HepG2 (cell line): ENCODE results near the gene GATAD2B. TPM values are rescaled to one million over a fixed set of nuclear protein-coding genes. Genes with fewer than 3 reads are reported as not detected.
A peak's percentile ranks its signal among the peaks of the same experiment; 100 is the strongest.

Experiments
- ARID3A ChIP-seq: IDR thresholded peaks from 2 replicates; pipeline ENCODE4 v1.6.1; 2012; ENCODE audit warnings: low read depth, low read length, improper control_type of control experiment
- KMT2A ChIP-seq: sonication (generic); formaldehyde crosslinking; IDR thresholded peaks from 2 replicates; pipeline ENCODE4 v1.4.0; 2020; ENCODE audit warnings: missing genetic modification reagents
- MTF2 ChIP-seq: sonication (generic); formaldehyde crosslinking; IDR thresholded peaks from 2 replicates; pipeline ENCODE4 v1.5.0; 2020; ENCODE audit warnings: missing genetic modification reagents, borderline replicate concordance
- NFKB2 ChIP-seq: sonication (generic); formaldehyde crosslinking; IDR thresholded peaks from 2 replicates; pipeline ENCODE4 v1.4.0; 2020; ENCODE audit warnings: missing genetic modification reagents, borderline replicate concordance
- NKX3-1 ChIP-seq: sonication (generic); formaldehyde crosslinking; IDR thresholded peaks from 2 replicates; pipeline ENCODE4 v1.5.0; 2020; ENCODE audit warnings: missing genetic modification reagents
- RAD51 ChIP-seq: fragments of 450-650 bp; IDR thresholded peaks from 2 replicates; pipeline ENCODE4 v1.6.1; 2016; ENCODE audit warnings: borderline replicate concordance
- SP5 ChIP-seq: IDR thresholded peaks from 2 replicates; pipeline ENCODE4 v1.6.1; 2016; ENCODE audit warnings: low read depth, borderline replicate concordance
- TGIF2 ChIP-seq: IDR thresholded peaks from 2 replicates; pipeline ENCODE4 v1.6.1; 2016; ENCODE audit warnings: control low read depth, missing compliant biosample characterization
- WIZ ChIP-seq: sonication (generic); formaldehyde crosslinking; IDR thresholded peaks from 2 replicates; pipeline ENCODE4 v1.5.1; 2020; ENCODE audit warnings: mild to moderate bottlenecking, missing genetic modification reagents
- ZMYM2 ChIP-seq: sonication (generic); formaldehyde crosslinking; IDR thresholded peaks from 2 replicates; pipeline ENCODE4 v1.8.0; 2022; ENCODE audit warnings: mild to moderate bottlenecking, missing genetic modification reagents
- ZNF468 ChIP-seq: sonication (generic); formaldehyde crosslinking; IDR thresholded peaks from 2 replicates; pipeline ENCODE4 v1.8.0; 2022; ENCODE audit warnings: mild to moderate bottlenecking, moderate library complexity, missing genetic modification reagents
- ZNF616 ChIP-seq: sonication (generic); formaldehyde crosslinking; IDR thresholded peaks from 2 replicates; pipeline ENCODE4 v1.5.0; 2020; ENCODE audit warnings: low read depth, mild to moderate bottlenecking, missing genetic modification reagents
- ZNF629 ChIP-seq: sonication (generic); formaldehyde crosslinking; conservative IDR thresholded peaks from 2 replicates; pipeline ENCODE4 v1.5.0; 2020; ENCODE audit warnings: missing genetic modification reagents
- ZNF672 ChIP-seq: sonication (generic); formaldehyde crosslinking; IDR thresholded peaks from 2 replicates; pipeline ENCODE4 v1.8.1; 2022; ENCODE audit warnings: missing genetic modification reagents
- ZSCAN30 ChIP-seq: sonication (generic); formaldehyde crosslinking; IDR thresholded peaks from 2 replicates; pipeline ENCODE4 v1.5.0; 2020; ENCODE audit warnings: mild to moderate bottlenecking, missing genetic modification reagents
- polyA plus RNA-seq, 8 experiments: library from polyadenylated mRNA; depleted of rRNA in 3 of 8; stranded (reverse) in 7 of 8; unstranded in 1 of 8; fragments of >200 nt; fragmentation: Illumina TruSeq in 4 of 8; extraction: Trizol in 4 of 8; gene quantifications; 2 replicates each; pipeline versions ENCODE4 v1.2.1 to v1.2.3, GENCODE V29; 2011 to 2016; ENCODE audit warnings: low read depth in 4 of 8, missing spikeins in 1 of 8, mixed read lengths in 1 of 8; ENCODE audit not compliant: insufficient read depth in 1 of 8
- total RNA-seq, 5 experiments: library from RNA; depleted of rRNA; stranded (reverse); fragments of >200 nt; fragmentation: Illumina TruSeq; extraction: Trizol; gene quantifications; 2 replicates each; pipeline ENCODE4 v1.2.3, GENCODE V29; 2016; ENCODE audit warnings: low read depth in 1 of 5
- TF ChIP-seq, protein P1 (sequence below): sonication (generic); formaldehyde crosslinking; IDR thresholded peaks from 2 replicates; pipeline ENCODE4 v1.4.0; 2020; ENCODE audit warnings: low read depth, mild to moderate bottlenecking, missing genetic modification reagents
- TF ChIP-seq, protein P2 (sequence below): sonication (generic); formaldehyde crosslinking; IDR thresholded peaks from 2 replicates; pipeline ENCODE4 v1.4.0; 2020; ENCODE audit warnings: mild to moderate bottlenecking, low read depth, missing genetic modification reagents
- TF ChIP-seq, protein P3 (sequence below): fragments of 450-650 bp; IDR thresholded peaks from 2 replicates; pipeline ENCODE4 v1.6.1; 2016
- TF ChIP-seq, protein P4 (sequence below): sonication (generic); formaldehyde crosslinking; IDR thresholded peaks from 2 replicates; pipeline ENCODE4 v1.8.1; 2023; ENCODE audit warnings: missing genetic modification reagents, inconsistent platforms, borderline replicate concordance
- TF ChIP-seq, protein P5 (sequence below): sonication (generic); formaldehyde crosslinking; IDR thresholded peaks from 2 replicates; pipeline ENCODE4 v1.5.1; 2020; ENCODE audit warnings: mild to moderate bottlenecking, missing genetic modification reagents

Gene GATAD2B
- total and polyA plus RNA-seq, 2 of the 13 experiments (the other 11 are each of a cell fraction or from before 2014, with no cell fraction given) = 3.2 to 5.2 TPM

GRCh38 chr1:153963030-153963849 lies 40.5 kb upstream of the GATAD2B start, which contains the start of gene SLC39A1 (continued):
- TF ChIP-seq, protein P1, sequence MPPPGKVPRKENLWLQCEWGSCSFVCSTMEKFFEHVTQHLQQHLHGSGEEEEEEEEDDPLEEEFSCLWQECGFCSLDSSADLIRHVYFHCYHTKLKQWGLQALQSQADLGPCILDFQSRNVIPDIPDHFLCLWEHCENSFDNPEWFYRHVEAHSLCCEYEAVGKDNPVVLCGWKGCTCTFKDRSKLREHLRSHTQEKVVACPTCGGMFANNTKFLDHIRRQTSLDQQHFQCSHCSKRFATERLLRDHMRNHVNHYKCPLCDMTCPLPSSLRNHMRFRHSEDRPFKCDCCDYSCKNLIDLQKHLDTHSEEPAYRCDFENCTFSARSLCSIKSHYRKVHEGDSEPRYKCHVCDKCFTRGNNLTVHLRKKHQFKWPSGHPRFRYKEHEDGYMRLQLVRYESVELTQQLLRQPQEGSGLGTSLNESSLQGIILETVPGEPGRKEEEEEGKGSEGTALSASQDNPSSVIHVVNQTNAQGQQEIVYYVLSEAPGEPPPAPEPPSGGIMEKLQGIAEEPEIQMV (CRISPR knock-in tag) = no peak
- no peak for TF ChIP-seq ZNF468 (CRISPR knock-in tag)
- peak; percentile 64; the same call in 1 of the 2 replicates for TF ChIP-seq NFKB2 (CRISPR knock-in tag)
- no peak for TF ChIP-seq MTF2 (CRISPR knock-in tag)
- no peak for TF ChIP-seq ZNF629
- TF ChIP-seq NKX3-1 (CRISPR knock-in tag) = no peak
- TF ChIP-seq, protein P2, sequence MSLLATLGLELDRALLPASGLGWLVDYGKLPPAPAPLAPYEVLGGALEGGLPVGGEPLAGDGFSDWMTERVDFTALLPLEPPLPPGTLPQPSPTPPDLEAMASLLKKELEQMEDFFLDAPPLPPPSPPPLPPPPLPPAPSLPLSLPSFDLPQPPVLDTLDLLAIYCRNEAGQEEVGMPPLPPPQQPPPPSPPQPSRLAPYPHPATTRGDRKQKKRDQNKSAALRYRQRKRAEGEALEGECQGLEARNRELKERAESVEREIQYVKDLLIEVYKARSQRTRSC (CRISPR knock-in tag) = no peak
- TF ChIP-seq ARID3A = no peak
- no peak for TF ChIP-seq ZMYM2 (CRISPR knock-in tag)
- TF ChIP-seq ZNF672 (CRISPR knock-in tag) = no peak
- TF ChIP-seq TGIF2 (CRISPR knock-in tag) = 0 out of 2 replicates have a peak, but pooled peaks have one; percentile 54
- TF ChIP-seq KMT2A (CRISPR knock-in tag) = no peak
- TF ChIP-seq SP5 (CRISPR knock-in tag) = peak; percentile 86; the same call in 1 of the 2 replicates
- TF ChIP-seq, protein P3, sequence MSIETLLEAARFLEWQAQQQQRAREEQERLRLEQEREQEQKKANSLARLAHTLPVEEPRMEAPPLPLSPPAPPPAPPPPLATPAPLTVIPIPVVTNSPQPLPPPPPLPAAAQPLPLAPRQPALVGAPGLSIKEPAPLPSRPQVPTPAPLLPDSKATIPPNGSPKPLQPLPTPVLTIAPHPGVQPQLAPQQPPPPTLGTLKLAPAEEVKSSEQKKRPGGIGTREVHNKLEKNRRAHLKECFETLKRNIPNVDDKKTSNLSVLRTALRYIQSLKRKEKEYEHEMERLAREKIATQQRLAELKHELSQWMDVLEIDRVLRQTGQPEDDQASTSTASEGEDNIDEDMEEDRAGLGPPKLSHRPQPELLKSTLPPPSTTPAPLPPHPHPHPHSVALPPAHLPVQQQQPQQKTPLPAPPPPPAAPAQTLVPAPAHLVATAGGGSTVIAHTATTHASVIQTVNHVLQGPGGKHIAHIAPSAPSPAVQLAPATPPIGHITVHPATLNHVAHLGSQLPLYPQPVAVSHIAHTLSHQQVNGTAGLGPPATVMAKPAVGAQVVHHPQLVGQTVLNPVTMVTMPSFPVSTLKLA = no peak
- no peak for TF ChIP-seq RAD51
- TF ChIP-seq ZNF616 (CRISPR knock-in tag) = peak; percentile 56; the same call in 1 of the 2 replicates
- no peak for TF ChIP-seq WIZ (CRISPR knock-in tag)
- TF ChIP-seq, protein P4, sequence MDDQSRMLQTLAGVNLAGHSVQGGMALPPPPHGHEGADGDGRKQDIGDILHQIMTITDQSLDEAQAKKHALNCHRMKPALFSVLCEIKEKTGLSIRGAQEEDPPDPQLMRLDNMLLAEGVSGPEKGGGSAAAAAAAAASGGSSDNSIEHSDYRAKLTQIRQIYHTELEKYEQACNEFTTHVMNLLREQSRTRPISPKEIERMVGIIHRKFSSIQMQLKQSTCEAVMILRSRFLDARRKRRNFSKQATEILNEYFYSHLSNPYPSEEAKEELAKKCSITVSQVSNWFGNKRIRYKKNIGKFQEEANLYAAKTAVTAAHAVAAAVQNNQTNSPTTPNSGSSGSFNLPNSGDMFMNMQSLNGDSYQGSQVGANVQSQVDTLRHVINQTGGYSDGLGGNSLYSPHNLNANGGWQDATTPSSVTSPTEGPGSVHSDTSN (CRISPR knock-in tag) = no peak; the same call in 1 of the 2 replicates
- TF ChIP-seq, protein P5, sequence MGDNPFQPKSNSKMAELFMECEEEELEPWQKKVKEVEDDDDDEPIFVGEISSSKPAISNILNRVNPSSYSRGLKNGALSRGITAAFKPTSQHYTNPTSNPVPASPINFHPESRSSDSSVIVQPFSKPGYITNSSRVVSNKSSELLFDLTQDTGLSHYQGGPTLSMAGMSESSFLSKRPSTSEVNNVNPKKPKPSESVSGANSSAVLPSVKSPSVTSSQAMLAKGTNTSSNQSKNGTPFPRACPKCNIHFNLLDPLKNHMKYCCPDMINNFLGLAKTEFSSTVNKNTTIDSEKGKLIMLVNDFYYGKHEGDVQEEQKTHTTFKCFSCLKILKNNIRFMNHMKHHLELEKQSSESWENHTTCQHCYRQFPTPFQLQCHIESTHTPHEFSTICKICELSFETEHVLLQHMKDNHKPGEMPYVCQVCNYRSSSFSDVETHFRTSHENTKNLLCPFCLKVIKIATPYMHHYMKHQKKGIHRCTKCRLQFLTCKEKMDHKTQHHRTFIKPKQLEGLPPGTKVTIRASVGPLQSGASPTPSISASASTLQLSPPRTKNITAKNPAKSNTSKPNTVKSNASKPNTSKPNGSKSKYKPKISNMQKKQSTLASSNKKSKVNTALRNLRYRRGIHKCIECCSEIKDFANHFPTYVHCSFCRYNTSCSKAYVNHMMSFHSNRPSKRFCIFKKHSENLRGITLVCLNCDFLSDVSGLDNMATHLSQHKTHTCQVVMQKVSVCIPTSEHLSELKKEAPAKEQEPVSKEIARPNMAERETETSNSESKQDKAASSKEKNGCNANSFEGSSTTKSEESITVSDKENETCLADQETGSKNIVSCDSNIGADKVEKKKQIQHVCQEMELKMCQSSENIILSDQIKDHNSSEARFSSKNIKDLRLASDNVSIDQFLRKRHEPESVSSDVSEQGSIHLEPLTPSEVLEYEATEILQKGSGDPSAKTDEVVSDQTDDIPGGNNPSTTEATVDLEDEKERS (CRISPR knock-in tag) = no peak; the same call in 1 of the 2 replicates
- no peak for TF ChIP-seq ZSCAN30 (CRISPR knock-in tag)
